Activated naive CD8-positive, alpha-beta T cell treated with anti-CD3 and anti-CD28 coated beads, Interleukin-2, amount 10 ng/mL, durations not matched to agents 7 days and 5 days (primary cell): ENCODE measurements around the gene ADK. TPM values are rescaled to one million over a fixed set of nuclear protein-coding genes. Genes with fewer than 3 reads are reported as not detected.

ENCODE experiments used
- ATAC-seq: fragments of 150-1000 bp; cut with Tn5 transposase; one replicate; pipeline ENCODE4 v1.10.0; 2021; ENCODE audit warnings: low read depth, moderate library complexity
- POLR2A ChIA-PET: fragments of 350-600 bp; sonication (Branson Sonifier 250); formaldehyde crosslinking; loops from one replicate; lab custom pipeline; 2021; ENCODE audit warnings: antibody characterized with exemption; lab: Charles Lee
- DNase-seq: peaks from one replicate; pipeline ENCODE4 v3.0.0; 2021
- H3K27ac Mint-ChIP-seq: one replicate; pipeline ENCODE4 v1.8.0; 2022; ENCODE audit warnings: mild to moderate bottlenecking, mixed read lengths
- H3K27me3 Mint-ChIP-seq: one replicate; pipeline ENCODE4 v1.8.0; 2022; ENCODE audit warnings: mild to moderate bottlenecking, moderate library complexity, mixed read lengths
- H3K36me3 Mint-ChIP-seq: one replicate; pipeline ENCODE4 v1.8.0; 2021; ENCODE audit warnings: mild to moderate bottlenecking, mixed read lengths
- H3K4me1 Mint-ChIP-seq: one replicate; pipeline ENCODE4 v1.8.0; 2021; ENCODE audit warnings: mixed read lengths
- H3K4me3 Mint-ChIP-seq: one replicate; pipeline ENCODE4 v1.8.0; 2022; ENCODE audit warnings: mild to moderate bottlenecking, moderate library complexity, mixed read lengths
- H3K9me3 Mint-ChIP-seq: one replicate; pipeline ENCODE4 v1.8.0; 2021; ENCODE audit warnings: mixed read lengths
- total RNA-seq, 2 experiments: library from RNA; stranded (reverse); gene quantifications; one replicate each; pipeline ENCODE4 v1.2.3, GENCODE V29; 2021

ADK gene
- total RNA-seq, 2 experiments from 2014 or later: 31.6 to 37.9 TPM

- DNase-seq (no peak), ATAC-seq (no peak)
- H3K27me3 Mint-ChIP-seq: no peaks in the 10 kb centered on the region
- H3K9me3 Mint-ChIP-seq: no peaks in the 10 kb centered on the region
- no peaks in the 10 kb centered on the region for H3K36me3 Mint-ChIP-seq
- H3K27ac Mint-ChIP-seq: no peak overlapping the region
- H3K4me3 Mint-ChIP-seq: no peak overlapping the region
- peaks cover 3% of the 10 kb centered on the region for H3K4me1 Mint-ChIP-seq
- POLR2A ChIA-PET: no interaction called here
Measured at GRCh38 chr10:74238031-74238431, 87.0 kb downstream of the ADK start.

- ATAC-seq (no peak), DNase-seq (no peak)
- H3K4me1 Mint-ChIP-seq: peaks cover 2% of the 10 kb centered on the region
- no peaks in the 10 kb centered on the region for H3K36me3 Mint-ChIP-seq
- H3K4me3 Mint-ChIP-seq: no peak overlapping the region
- no peaks in the 10 kb centered on the region for H3K27me3 Mint-ChIP-seq
- no peaks in the 10 kb centered on the region for H3K9me3 Mint-ChIP-seq
- no peak overlapping the region for H3K27ac Mint-ChIP-seq
- POLR2A ChIA-PET: no interaction called here
Measured at GRCh38 chr10:74238516-74238915, 87.5 kb downstream of the ADK start.

GRCh38 chr10:74243067-74243466 lies 92.0 kb downstream of the ADK start:
- Mint-ChIP-seq H3K36me3 (no peaks in the 10 kb centered on the region), H3K4me1 (peaks cover 4% of the 10 kb centered on the region), H3K9me3 (no peaks in the 10 kb centered on the region), H3K27ac (no peak overlapping the region), H3K4me3 (no peak overlapping the region), H3K27me3 (no peaks in the 10 kb centered on the region)
- ATAC-seq (no peak), DNase-seq (no peak)
- POLR2A ChIA-PET: no interaction called here

GRCh38 chr10:74244097-74244685 lies 93.2 kb downstream of the ADK start:
- POLR2A ChIA-PET: no interaction called here
- Mint-ChIP-seq H3K4me1 (peaks cover 4% of the 10 kb centered on the region), H3K36me3 (no peaks in the 10 kb centered on the region), H3K4me3 (no peak overlapping the region), H3K9me3 (no peaks in the 10 kb centered on the region), H3K27me3 (no peaks in the 10 kb centered on the region), H3K27ac (no peak overlapping the region)
- ATAC-seq (no peak), DNase-seq (no peak)

GRCh38 chr10:74244807-74245206 lies 93.8 kb downstream of the ADK start:
- Mint-ChIP-seq H3K4me3 (no peak overlapping the region), H3K9me3 (no peaks in the 10 kb centered on the region), H3K27me3 (no peaks in the 10 kb centered on the region), H3K36me3 (no peaks in the 10 kb centered on the region), H3K27ac (no peak overlapping the region), H3K4me1 (peaks cover 4% of the 10 kb centered on the region)
- POLR2A ChIA-PET: no interaction called here
- no peak for DNase-seq
- ATAC-seq: no peak

- Mint-ChIP-seq H3K36me3 (no peaks in the 10 kb centered on the region), H3K27ac (no peak overlapping the region), H3K9me3 (no peaks in the 10 kb centered on the region), H3K4me3 (no peak overlapping the region), H3K4me1 (peaks cover 3% of the 10 kb centered on the region), H3K27me3 (no peaks in the 10 kb centered on the region)
- POLR2A ChIA-PET: no interaction called here
- DNase-seq (no peak), ATAC-seq (no peak)
Measured at GRCh38 chr10:74246495-74246894, 95.5 kb downstream of the ADK start.

GRCh38 chr10:74249865-74250264 lies 98.8 kb downstream of the ADK start:
- no peak overlapping the region for H3K27ac Mint-ChIP-seq
- no peaks in the 10 kb centered on the region for H3K9me3 Mint-ChIP-seq
- POLR2A ChIA-PET: no interaction called here
- H3K36me3 Mint-ChIP-seq: no peaks in the 10 kb centered on the region
- ATAC-seq: no peak
- no peaks in the 10 kb centered on the region for H3K27me3 Mint-ChIP-seq
- no peak overlapping the region for H3K4me3 Mint-ChIP-seq
- DNase-seq: no peak
- H3K4me1 Mint-ChIP-seq: peaks cover 1% of the 10 kb centered on the region

- Mint-ChIP-seq H3K27me3 (no peaks in the 10 kb centered on the region), H3K27ac (no peak overlapping the region), H3K4me1 (peaks cover 2% of the 10 kb centered on the region), H3K36me3 (no peaks in the 10 kb centered on the region), H3K4me3 (no peak overlapping the region), H3K9me3 (no peaks in the 10 kb centered on the region)
- POLR2A ChIA-PET: no interaction called here
- no peak for ATAC-seq
- DNase-seq: no peak
Measured at GRCh38 chr10:74255214-74255613, 104.2 kb downstream of the ADK start.

- Mint-ChIP-seq H3K9me3 (no peaks in the 10 kb centered on the region), H3K4me1 (peaks cover 2% of the 10 kb centered on the region), H3K4me3 (no peak overlapping the region), H3K27me3 (no peaks in the 10 kb centered on the region), H3K36me3 (no peaks in the 10 kb centered on the region), H3K27ac (no peak overlapping the region)
- ATAC-seq (no peak), DNase-seq (no peak)
- POLR2A ChIA-PET: no interaction called here
Measured at GRCh38 chr10:74255888-74256357, 104.9 kb downstream of the ADK start.

- POLR2A ChIA-PET: no interaction called here
- ATAC-seq (no peak), DNase-seq (no peak)
- Mint-ChIP-seq H3K27me3 (no peaks in the 10 kb centered on the region), H3K9me3 (no peaks in the 10 kb centered on the region), H3K4me1 (peaks cover 6% of the 10 kb centered on the region), H3K4me3 (no peak overlapping the region), H3K27ac (no peak overlapping the region), H3K36me3 (peaks cover 1% of the 10 kb centered on the region)
Measured at GRCh38 chr10:74262856-74263255, 111.8 kb downstream of the ADK start.

GRCh38 chr10:74263996-74264395 lies 113.0 kb downstream of the ADK start:
- H3K27me3 Mint-ChIP-seq: no peaks in the 10 kb centered on the region
- H3K4me3 Mint-ChIP-seq: no peak overlapping the region
- no peak overlapping the region for H3K27ac Mint-ChIP-seq
- ATAC-seq (no peak), DNase-seq (no peak)
- no peaks in the 10 kb centered on the region for H3K9me3 Mint-ChIP-seq
- POLR2A ChIA-PET: no interaction called here
- peaks cover 6% of the 10 kb centered on the region for H3K4me1 Mint-ChIP-seq
- peaks cover 1% of the 10 kb centered on the region for H3K36me3 Mint-ChIP-seq

GRCh38 chr10:74272288-74272687 lies 121.3 kb downstream of the ADK start:
- H3K4me1 Mint-ChIP-seq: peaks cover 2% of the 10 kb centered on the region
- no peak for ATAC-seq
- H3K27ac Mint-ChIP-seq: no peak overlapping the region
- no peak for DNase-seq
- H3K4me3 Mint-ChIP-seq: no peak overlapping the region
- no peaks in the 10 kb centered on the region for H3K27me3 Mint-ChIP-seq
- H3K36me3 Mint-ChIP-seq: peaks cover 4% of the 10 kb centered on the region
- POLR2A ChIA-PET: no interaction called here
- H3K9me3 Mint-ChIP-seq: no peaks in the 10 kb centered on the region

GRCh38 chr10:74275755-74276290 lies 124.8 kb downstream of the ADK start:
- POLR2A ChIA-PET: no interaction called here
- H3K4me3 Mint-ChIP-seq: no peak overlapping the region
- no peak overlapping the region for H3K27ac Mint-ChIP-seq
- no peaks in the 10 kb centered on the region for H3K9me3 Mint-ChIP-seq
- no peak for DNase-seq
- no peaks in the 10 kb centered on the region for H3K27me3 Mint-ChIP-seq
- peaks cover 2% of the 10 kb centered on the region for H3K4me1 Mint-ChIP-seq
- no peak for ATAC-seq
- H3K36me3 Mint-ChIP-seq: peaks cover 12% of the 10 kb centered on the region

- ATAC-seq (no peak), DNase-seq (no peak)
- Mint-ChIP-seq H3K4me3 (no peak overlapping the region), H3K4me1 (peaks cover 2% of the 10 kb centered on the region), H3K36me3 (peaks cover 16% of the 10 kb centered on the region), H3K9me3 (peaks cover 3% of the 10 kb centered on the region), H3K27me3 (no peaks in the 10 kb centered on the region), H3K27ac (no peak overlapping the region)
- POLR2A ChIA-PET: interaction anchor here (0.6 kb wide), 1 partner anchor 81 kb away, joined by 4 read pairs; no protein-coding TSS in a partner anchor
Measured at GRCh38 chr10:74276416-74276815, 125.4 kb downstream of the ADK start.
